Progenitor cell of endocrine pancreas (in vitro differentiated cells): ENCODE results near the gene FBXL16. TPM values are rescaled to one million over a fixed set of nuclear protein-coding genes. Genes with fewer than 3 reads are reported as not detected.

ENCODE experiments used
- DNase-seq: peaks from one replicate; pipeline ENCODE4 v3.0.0; 2021; ENCODE audit warnings: low spot score; ENCODE audit not compliant: unreplicated experiment
- H3K27ac Mint-ChIP-seq: 2 replicates; pipeline ENCODE4 v1.8.0; 2021; ENCODE audit warnings: mild to moderate bottlenecking, moderate library complexity, mixed read lengths
- H3K27me3 Mint-ChIP-seq: 2 replicates; pipeline ENCODE4 v1.8.0; 2021; ENCODE audit warnings: mixed read lengths
- H3K36me3 Mint-ChIP-seq: 2 replicates; pipeline ENCODE4 v1.8.0; 2022; ENCODE audit warnings: mixed read lengths; ENCODE audit not compliant: insufficient read depth
- H3K4me1 Mint-ChIP-seq: 2 replicates; pipeline ENCODE4 v1.8.0; 2021; ENCODE audit warnings: low read depth, mixed read lengths
- H3K4me3 Mint-ChIP-seq: 2 replicates; pipeline ENCODE4 v1.8.0; 2021; ENCODE audit warnings: low read depth, mild to moderate bottlenecking, moderate library complexity, mixed read lengths
- H3K9me3 Mint-ChIP-seq: 2 replicates; pipeline ENCODE4 v1.8.0; 2021; ENCODE audit warnings: low read depth, mixed read lengths
- CTCF ChIP-seq: fragments of 200-600 bp; sonication (generic); IDR thresholded peaks from one replicate; pipeline ENCODE4 v1.5.0; 2021; ENCODE audit warnings: antibody characterized with exemption, mild to moderate bottlenecking; ENCODE audit not compliant: unreplicated experiment
- total RNA-seq: library from RNA; stranded (reverse); gene quantifications from 2 replicates; pipeline ENCODE4 v1.2.1, GENCODE V29; 2021

Gene FBXL16
- total RNA-seq, 1 donor from 2014 or later, result 4.3 TPM

GRCh38 chr16:739560-740458 lies 34.2 kb upstream of the FBXL16 start:
- Mint-ChIP-seq H3K9me3 (no peaks in the 10 kb centered on the region), H3K4me3 (peak overlapping the region; percentile 80), H3K4me1 (peaks cover 3% of the 10 kb centered on the region), H3K36me3 (peaks cover 7% of the 10 kb centered on the region), H3K27ac (peak overlapping the region; percentile 29), H3K27me3 (no peaks in the 10 kb centered on the region)
- DNase-seq, result no peak
- no peak for TF ChIP-seq CTCF

- Mint-ChIP-seq H3K27me3 (no peaks in the 10 kb centered on the region), H3K9me3 (no peaks in the 10 kb centered on the region), H3K36me3 (peaks cover 7% of the 10 kb centered on the region), H3K4me1 (peaks cover 3% of the 10 kb centered on the region), H3K27ac (no peak overlapping the region), H3K4me3 (no peak overlapping the region)
- no peak for DNase-seq
- no peak for TF ChIP-seq CTCF
These were observed 31.4 kb upstream of the FBXL16 start for GRCh38 chr16:736936-737481.

GRCh38 chr16:735982-736453 lies 30.4 kb upstream of the FBXL16 start:
- H3K4me3 Mint-ChIP-seq, result no peak overlapping the region
- H3K36me3 Mint-ChIP-seq, result peaks cover 7% of the 10 kb centered on the region
- no peak overlapping the region for H3K27ac Mint-ChIP-seq
- no peak for TF ChIP-seq CTCF
- H3K4me1 Mint-ChIP-seq, result peaks cover 3% of the 10 kb centered on the region
- H3K27me3 Mint-ChIP-seq, result no peaks in the 10 kb centered on the region
- no peaks in the 10 kb centered on the region for H3K9me3 Mint-ChIP-seq
- DNase-seq, result no peak

DNA sequence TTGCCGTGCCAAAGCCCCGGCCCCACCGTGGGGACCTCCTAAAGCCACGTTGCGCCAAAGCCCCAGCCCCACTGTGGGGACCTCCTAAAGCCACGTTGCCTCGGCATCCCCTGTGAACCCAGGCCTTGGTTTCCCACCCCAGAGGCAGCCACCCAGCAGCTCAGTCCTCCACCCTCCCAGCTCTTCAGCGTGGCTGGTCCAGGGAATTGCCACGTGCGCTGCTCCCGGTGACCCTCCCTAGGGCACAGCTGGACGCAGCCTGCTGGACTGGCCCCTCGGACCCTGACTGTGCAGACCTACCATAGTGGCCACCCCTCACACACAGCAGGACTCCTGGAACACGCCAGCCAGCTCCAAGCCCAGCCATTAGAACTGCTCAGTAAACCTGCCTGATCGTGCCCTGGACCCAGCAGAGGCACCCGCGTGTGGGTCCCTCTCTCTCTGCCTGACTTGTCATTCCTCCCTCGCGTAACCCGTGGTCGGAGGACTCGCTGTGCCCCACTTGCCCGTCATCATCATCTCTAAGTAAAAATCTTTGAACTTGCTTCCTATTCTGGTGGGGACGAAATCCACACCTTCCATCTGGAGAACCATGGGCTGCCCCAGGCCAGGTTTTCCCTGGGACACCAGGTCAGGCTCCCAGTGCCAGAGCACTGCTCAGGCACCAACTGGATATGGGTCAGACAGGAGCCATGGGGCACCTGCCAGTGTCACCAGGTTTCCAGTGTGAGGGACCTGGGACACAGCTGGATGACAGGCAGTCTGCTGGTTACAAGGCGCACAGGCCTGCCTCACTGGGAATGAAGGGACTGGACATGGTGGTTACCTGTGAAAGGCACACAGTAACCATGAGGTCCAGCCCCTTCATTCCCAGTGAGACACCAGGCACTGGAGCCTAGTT lies 29.6 kb upstream of the FBXL16 start:
- Mint-ChIP-seq H3K9me3 (no peaks in the 10 kb centered on the region), H3K4me1 (peaks cover 3% of the 10 kb centered on the region), H3K27ac (no peak overlapping the region), H3K27me3 (no peaks in the 10 kb centered on the region), H3K36me3 (peaks cover 7% of the 10 kb centered on the region), H3K4me3 (no peak overlapping the region)
- DNase-seq, result no peak
- no peak for TF ChIP-seq CTCF
